ENCODE measurements around the gene NKIRAS1.

DNA sequence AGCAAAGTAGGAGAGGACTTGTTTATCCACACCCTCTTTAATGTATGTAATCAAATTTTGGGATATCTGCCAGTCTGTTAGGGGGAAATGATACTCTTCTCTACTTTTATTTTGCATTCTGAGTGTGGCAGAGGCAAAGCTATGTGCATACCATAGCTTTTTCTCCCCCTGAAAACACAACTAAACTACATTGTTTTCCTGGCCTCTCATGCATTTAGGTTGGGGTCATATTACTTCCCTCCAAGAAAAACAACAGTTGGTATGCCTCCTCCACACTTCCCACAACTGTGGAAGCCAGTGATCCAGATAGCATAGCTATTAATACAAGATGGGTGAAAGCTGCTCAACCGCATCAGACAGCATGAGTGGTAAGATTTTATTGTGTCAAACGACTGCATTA, 7.0 kb upstream of the NKIRAS1 start:
- TF ChIP-seq POLR2AphosphoS5 (IDR thresholded peaks at IDR 0.05; ENCODE audit: low read depth, low read length) (no peak), POLR2A (IDR thresholded peaks at IDR 0.05; ENCODE audit: low read depth, low read length) (no peak), TAF1 (IDR thresholded peaks at IDR 0.05; ENCODE audit: low read depth, low read length) (no peak)
